SK-N-MC (cell line): Measurements from ENCODE around the gene KCTD6.

Experiments used
- DNase-seq: peaks from one replicate; pipeline ENCODE4 v3.0.0-alpha.2; 2011; ENCODE audit warnings: low read depth, low spot score
- H3K27ac ChIP-seq: fragments of 200-600 bp; sonication (generic); 2 replicates; pipeline ENCODE4 v1.5.1; 2016; ENCODE audit warnings: mixed run types
- H3K36me3 ChIP-seq: fragments of 200-600 bp; sonication (generic); 2 replicates; pipeline ENCODE4 v1.6.1; 2017; ENCODE audit warnings: antibody characterized with exemption, low read length, mixed read lengths; ENCODE audit not compliant: insufficient read depth
- H3K4me3 ChIP-seq: fragments of 200-600 bp; sonication (generic); 2 replicates; pipeline ENCODE4 v1.5.1; 2016
- H3K9ac ChIP-seq: fragments of 200-600 bp; sonication (generic); 2 replicates; pipeline ENCODE4 v1.8.0; 2017; ENCODE audit warnings: mixed run types, mixed read lengths; ENCODE audit not compliant: insufficient read length
- H3K9me3 ChIP-seq: fragments of 200-600 bp; sonication (generic); 2 replicates; pipeline ENCODE4 v1.6.1; 2017; ENCODE audit warnings: low read depth, mild to moderate bottlenecking, antibody characterized with exemption, low read length, moderate library complexity, mixed read lengths
- EZH2 ChIP-seq: fragments of 200-600 bp; sonication (generic); IDR thresholded peaks from one replicate; pipeline ENCODE4 v1.6.1; 2017; ENCODE audit warnings: antibody characterized with exemption
- FOXP2 ChIP-seq: optimal IDR thresholded peaks from 2 replicates; pipeline ENCODE3; 2011; ENCODE audit warnings: mild to moderate bottlenecking, moderate library complexity; ENCODE audit not compliant: insufficient read depth; ENCODE audit errors: extremely low read length, control extremely low read depth
- POLR2AphosphoS5 ChIP-seq: IDR thresholded peaks from 2 replicates; pipeline ENCODE4 v1.6.1; 2012; ENCODE audit warnings: mild to moderate bottlenecking, low read depth, low read length, borderline replicate concordance

KCTD6 gene

GRCh38 chr3:58535531-58536500, 43.9 kb downstream of the KCTD6 start:
- H3K4me3 ChIP-seq = no peak overlapping the region
- H3K36me3 ChIP-seq = no peaks in the 10 kb centered on the region
- DNase-seq = no peak
- no peak overlapping the region for H3K27ac ChIP-seq
- no peak overlapping the region for H3K9ac ChIP-seq
- H3K9me3 ChIP-seq = no peaks in the 10 kb centered on the region
- TF ChIP-seq POLR2AphosphoS5 = no peak
- TF ChIP-seq FOXP2 = no peak
- TF ChIP-seq EZH2 = no peak

- no peak within 1 kb of the TSS for H3K4me3 ChIP-seq
- H3K9ac ChIP-seq = no peak within 1 kb of the TSS
- no peak for DNase-seq
- no peaks in the 10 kb centered on the region for H3K9me3 ChIP-seq
- no peaks in the 10 kb centered on the region for H3K36me3 ChIP-seq
- no peak for TF ChIP-seq EZH2
- TF ChIP-seq FOXP2 = no peak
- no peak for TF ChIP-seq POLR2AphosphoS5
- no peak within 1 kb of the TSS for H3K27ac ChIP-seq
Measured at GRCh38 chr3:58536501-58537411, 44.9 kb downstream of the KCTD6 start, which contains the start of gene ACOX2. TSS of gene ACOX2 (minus strand) at chr3:58537190. CDS start at chr3:58535106, 2,084 bp downstream.

- no peak overlapping the region for H3K9ac ChIP-seq
- H3K4me3 ChIP-seq = no peak overlapping the region
- no peak for TF ChIP-seq EZH2
- H3K27ac ChIP-seq = no peak overlapping the region
- no peak for DNase-seq
- H3K36me3 ChIP-seq = no peaks in the 10 kb centered on the region
- H3K9me3 ChIP-seq = no peaks in the 10 kb centered on the region
Measured at GRCh38 chr3:58537412-58538301, 45.8 kb downstream of the KCTD6 start.

- no peaks in the 10 kb centered on the region for H3K36me3 ChIP-seq
- no peaks in the 10 kb centered on the region for H3K9me3 ChIP-seq
- DNase-seq = no peak
- H3K4me3 ChIP-seq = no peak overlapping the region
- H3K27ac ChIP-seq = no peak overlapping the region
- TF ChIP-seq EZH2 (no peak), FOXP2 (no peak), POLR2AphosphoS5 (no peak)
- no peak overlapping the region for H3K9ac ChIP-seq
Measured at GRCh38 chr3:58539626-58540025, 47.7 kb downstream of the KCTD6 start.

- DNase-seq = no peak
- TF ChIP-seq POLR2AphosphoS5 (no peak), FOXP2 (no peak), EZH2 (no peak)
Measured at GRCh38 chr3:58540176-58540858, 48.4 kb downstream of the KCTD6 start.

GRCh38 chr3:58544541-58544940, 52.6 kb downstream of the KCTD6 start:
- Histone ChIP-seq H3K27ac (no peak overlapping the region), H3K36me3 (no peaks in the 10 kb centered on the region), H3K9me3 (no peaks in the 10 kb centered on the region), H3K9ac (no peak overlapping the region), H3K4me3 (no peak overlapping the region)
- TF ChIP-seq POLR2AphosphoS5 = no peak
- TF ChIP-seq FOXP2 = no peak
- no peak for TF ChIP-seq EZH2
- no peak for DNase-seq

More at GRCh38 chr3:58540176-58540858, 48.4 kb downstream of the KCTD6 start:
- no peak overlapping the region for H3K4me3 ChIP-seq
- H3K9me3 ChIP-seq = no peaks in the 10 kb centered on the region
- H3K9ac ChIP-seq = no peak overlapping the region
- H3K27ac ChIP-seq = no peak overlapping the region
- no peaks in the 10 kb centered on the region for H3K36me3 ChIP-seq

GRCh38 chr3:58551636-58552180, 59.8 kb downstream of the KCTD6 start:
- TF ChIP-seq POLR2AphosphoS5 = no peak
- no peak for TF ChIP-seq FOXP2
- no peak for TF ChIP-seq EZH2
- Histone ChIP-seq H3K9me3 (no peaks in the 10 kb centered on the region), H3K4me3 (no peak overlapping the region)

More at GRCh38 chr3:58551636-58552180, 59.8 kb downstream of the KCTD6 start:
- no peak overlapping the region for H3K9ac ChIP-seq
- DNase-seq = no peak
- H3K27ac ChIP-seq = no peak overlapping the region
- H3K36me3 ChIP-seq = no peaks in the 10 kb centered on the region
